IMR-90 (cell line): ENCODE data around the gene PMM2. TPM values are rescaled to one million over a fixed set of nuclear protein-coding genes. Genes with fewer than 3 reads are reported as not detected.

Experiments
- ATAC-seq: fragments of 200-7000 bp; cut with Tn5 transposase; 2 replicates; pipeline ENCODE4 v1.9.1; 2020; ENCODE audit warnings: low read depth, mild to moderate bottlenecking, moderate library complexity
- BruUV-seq: library from RNA; stranded (reverse); fragments of 400-500 nt; replicated peaks from 2 replicates; lab custom pipeline; 2021; lab: Mats Ljungman, UMichigan
- CTCF ChIA-PET: fragments of 300-600 bp; formaldehyde crosslinking; extraction: SDS; loops from one replicate; lab custom pipeline; 2021; ENCODE audit warnings: antibody characterized with exemption; lab: Yijun Ruan, JAX
- POLR2A ChIA-PET: fragments of 300-600 bp; sonication (Branson Sonifier 250); formaldehyde crosslinking; loops from one replicate; lab custom pipeline; 2022; ENCODE audit warnings: antibody characterized with exemption; ENCODE audit not compliant: unreplicated experiment; lab: Charles Lee
- DNase-seq: peaks from one replicate; pipeline ENCODE4 v3.0.0; 2013
- H2AFZ ChIP-seq: replicated peaks from 2 replicates; pipeline ENCODE3; 2013; ENCODE audit warnings: low read length, mild to moderate bottlenecking; ENCODE audit not compliant: poor library complexity
- H2AK5ac ChIP-seq: 2 replicates; pipeline ENCODE4 v1.6.1; 2013; ENCODE audit warnings: low read depth, low read length, inconsistent platforms
- H2AK9ac ChIP-seq: replicated peaks from 2 replicates; pipeline ENCODE3; 2013; ENCODE audit warnings: mild to moderate bottlenecking, low read depth, low read length, moderate library complexity; ENCODE audit not compliant: poor library complexity
- H2BK120ac ChIP-seq: 2 replicates; pipeline ENCODE4 v1.6.1; 2013; ENCODE audit warnings: low read depth, low read length, inconsistent platforms
- H2BK15ac ChIP-seq: 3 replicates; pipeline ENCODE4 v1.6.1; 2013; ENCODE audit warnings: low read depth, low read length, inconsistent platforms
- H2BK20ac ChIP-seq: 2 replicates; pipeline ENCODE4 v1.6.1; 2013; ENCODE audit warnings: low read depth, mild to moderate bottlenecking, inconsistent platforms, low read length, moderate library complexity
- H2BK5ac ChIP-seq: 2 replicates; pipeline ENCODE4 v1.6.1; 2013; ENCODE audit warnings: mild to moderate bottlenecking, low read depth, low read length, inconsistent platforms; ENCODE audit not compliant: poor library complexity, severe bottlenecking
- H3K14ac ChIP-seq: replicated peaks from 2 replicates; pipeline ENCODE4 v1.6.1; 2013; ENCODE audit warnings: low read depth, low read length, inconsistent platforms
- H3K18ac ChIP-seq: 2 replicates; pipeline ENCODE4 v1.6.1; 2013; ENCODE audit warnings: low read depth, low read length, control low read depth
- H3K23ac ChIP-seq: 2 replicates; pipeline ENCODE4 v1.6.1; 2013; ENCODE audit warnings: low read depth, low read length, inconsistent platforms
- H3K27ac ChIP-seq: 2 replicates; pipeline ENCODE4 v1.5.1; 2013; ENCODE audit warnings: mild to moderate bottlenecking, control low read depth, low read length; ENCODE audit not compliant: insufficient read depth
- H3K27me3 ChIP-seq: 2 replicates; pipeline ENCODE4 v1.6.1; 2013; ENCODE audit warnings: low read length; ENCODE audit not compliant: control insufficient read depth, insufficient read depth
- H3K36me3 ChIP-seq: 2 replicates; pipeline ENCODE4 v1.6.1; 2013; ENCODE audit warnings: low read length, mixed read lengths; ENCODE audit not compliant: control insufficient read depth, insufficient read depth
- H3K4ac ChIP-seq: 2 replicates; pipeline ENCODE4 v1.6.1; 2013; ENCODE audit warnings: low read depth, low read length, inconsistent platforms
- H3K4me1 ChIP-seq: 2 replicates; pipeline ENCODE4 v1.6.1; 2013; ENCODE audit warnings: low read length, mixed read lengths; ENCODE audit not compliant: control insufficient read depth, insufficient read depth
- H3K4me2 ChIP-seq: 2 replicates; pipeline ENCODE4 v1.6.1; 2013; ENCODE audit warnings: low read depth, mild to moderate bottlenecking, control low read depth, low read length, moderate library complexity
- H3K4me3 ChIP-seq: 2 replicates; pipeline ENCODE4 v1.5.1; 2013; ENCODE audit warnings: low read depth, mild to moderate bottlenecking, control low read depth, low read length, moderate library complexity; ENCODE audit not compliant: insufficient read depth
- H3K56ac ChIP-seq: 2 replicates; pipeline ENCODE4 v1.6.1; 2013; ENCODE audit warnings: low read length, inconsistent platforms; ENCODE audit not compliant: insufficient read depth; ENCODE audit errors: extremely low read depth
- H3K79me1 ChIP-seq, 2 experiments: 2 replicates each; pipeline ENCODE4 v1.6.1; 2013; ENCODE audit warnings: low read length in 2 of 2, inconsistent platforms in 1 of 2, low read depth in 1 of 2
- H3K9ac ChIP-seq: 2 replicates; pipeline ENCODE4 v1.6.1; 2013; ENCODE audit warnings: low read depth, low read length, control low read depth
- H3K9me1 ChIP-seq: 2 replicates; pipeline ENCODE4 v1.6.1; 2013; ENCODE audit warnings: low read length, inconsistent platforms; ENCODE audit not compliant: insufficient read depth
- H3K9me3 ChIP-seq: 2 replicates; pipeline ENCODE4 v1.6.1; 2013; ENCODE audit warnings: low read length; ENCODE audit not compliant: control insufficient read depth, insufficient read depth
- H4K20me1 ChIP-seq: 2 replicates; pipeline ENCODE4 v1.6.1; 2013; ENCODE audit warnings: low read length, inconsistent platforms; ENCODE audit not compliant: insufficient read depth
- H4K5ac ChIP-seq: 2 replicates; pipeline ENCODE4 v1.6.1; 2013; ENCODE audit warnings: mild to moderate bottlenecking, low read depth, low read length, control low read depth
- H4K8ac ChIP-seq, 2 experiments: 2 replicates each; pipeline ENCODE4 v1.6.1; 2013; ENCODE audit warnings: low read depth in 2 of 2, low read length in 2 of 2, control low read depth in 1 of 2, inconsistent platforms in 1 of 2
- H4K91ac ChIP-seq: 2 replicates; pipeline ENCODE4 v1.6.1; 2013; ENCODE audit warnings: low read depth, low read length, inconsistent platforms; ENCODE audit not compliant: insufficient read depth
- RFX5 ChIP-seq: IDR thresholded peaks from 2 replicates; pipeline ENCODE4 v1.8.0; 2012; ENCODE audit warnings: low read depth, mild to moderate bottlenecking, low read length, moderate library complexity
- WGBS, 2 experiments: methylation state at CpG; one replicate each; pipeline versions ENCODE4 v1.1.5 to v1.1.7; 2013; ENCODE audit warnings: missing lambda C conversion rate in 2 of 2; ENCODE audit not compliant: insufficient read length in 1 of 2; ENCODE audit errors: extremely low coverage in 2 of 2; 5-methylcytosine and 5-hydroxymethylcytosine counted together
- dilution Hi-C: fragments of 300-500 bp; cut with HindIII; formaldehyde crosslinking; loops from one replicate; pipeline ENCODE4 v1.14.3; 2018; ENCODE audit warnings: low sequenced_read_pairs; ENCODE audit not compliant: unreplicated experiment
- in situ Hi-C: fragments of 300-500 bp; cut with MboI; formaldehyde crosslinking; loops from 3 replicates; pipeline ENCODE4 v1.14.3; 2019; ENCODE audit warnings: low sequenced_read_pairs, inconsistent platforms, mixed read lengths
- intact Hi-C: fragments of 100-400 bp; cut with micrococcal nuclease; formaldehyde crosslinking; loops from 2 replicates; pipeline ENCODE4 v1.10.0; 2022
- polyA plus RNA-seq, 3 experiments: library from polyadenylated mRNA; depleted of rRNA; stranded (reverse); fragments of >200 nt; gene quantifications; 2 replicates each; pipeline ENCODE4 v1.2.3, GENCODE V29; 2012; ENCODE audit warnings: low replicate concordance in 1 of 3
- total RNA-seq: library from RNA; depleted of rRNA; stranded (reverse); fragments of >200 nt; gene quantifications from 2 replicates; pipeline ENCODE4 v1.2.3, GENCODE V29; 2012

Gene PMM2
- total and polyA plus RNA-seq, 2 of the 4 experiments (the other 2 are of a cell fraction), result 25.8 to 38.9 TPM

DNA sequence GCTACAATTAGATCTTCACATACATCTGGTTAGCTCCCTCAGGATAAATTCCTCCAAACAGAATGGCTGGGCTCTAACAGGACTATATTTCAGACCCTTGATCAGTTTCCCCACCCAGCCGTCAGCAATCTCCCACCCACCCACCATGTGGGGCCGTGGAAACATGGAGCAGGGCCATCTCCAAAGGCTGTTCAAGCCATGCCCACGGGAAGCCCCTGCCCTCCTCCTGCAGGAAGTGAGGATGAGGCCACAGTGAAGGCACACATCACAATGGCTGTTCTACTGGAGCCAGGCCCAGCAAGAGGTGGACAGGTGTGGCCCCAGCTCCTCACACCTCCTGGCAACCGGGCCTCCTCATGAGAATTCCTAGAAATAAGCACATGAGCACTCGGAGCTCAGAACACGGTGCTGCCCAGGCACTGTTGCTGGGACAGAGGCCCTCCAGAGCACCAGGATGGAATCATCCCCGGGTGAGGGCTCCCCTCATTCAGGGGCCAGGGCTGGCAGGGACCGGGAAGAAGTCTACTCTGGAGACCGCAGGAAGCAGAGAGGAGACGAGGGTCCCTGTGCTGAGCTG, 84.5 kb downstream of the PMM2 start, which contains the start of gene LITAFD:
TSS of gene LITAFD (plus strand) at position 311 of the 577 bp plus-strand sequence. CDS start 2,005 bp downstream, outside the sequence.
- Histone ChIP-seq H3K4me1 (peaks cover 38% of the 10 kb centered on the region), H4K91ac (peak within 1 kb of the TSS; percentile 32), H2BK120ac (no peak within 1 kb of the TSS), H3K23ac (no peak within 1 kb of the TSS), H3K27ac (no peak within 1 kb of the TSS), H4K8ac (no peak within 1 kb of the TSS), H2AFZ (no peak within 1 kb of the TSS), H4K20me1 (peaks cover 22% of the 10 kb centered on the region), H2BK15ac (no peak within 1 kb of the TSS), H3K9me1 (peaks cover 32% of the 10 kb centered on the region), H2BK20ac (no peak within 1 kb of the TSS; the same call in none of the 2 replicates), H3K27me3 (no peaks in the 10 kb centered on the region), H3K18ac (no peak within 1 kb of the TSS), H3K4ac (peak within 1 kb of the TSS; percentile 57; the same call in 1 of the 2 replicates), H3K14ac (no peak within 1 kb of the TSS), H3K36me3 (no peaks in the 10 kb centered on the region), H3K4me3 (no peak within 1 kb of the TSS), H3K9me3 (no peaks in the 10 kb centered on the region), H3K56ac (no peak within 1 kb of the TSS), H2AK9ac (no peak within 1 kb of the TSS), H3K4me2 (no peak within 1 kb of the TSS), H4K5ac (no peak within 1 kb of the TSS), H3K79me1 (peaks cover 1 to 29% of the 10 kb centered on the region in 2 experiments; a peak in 2 of 4 replicates), H3K9ac (no peak within 1 kb of the TSS), H2AK5ac (peak within 1 kb of the TSS; percentile 60; the same call in 1 of the 2 replicates), H2BK5ac (no peak within 1 kb of the TSS)
- DNase-seq (no peak), ATAC-seq (no peak)
- ChIA-PET CTCF (no interaction called here), POLR2A (interaction anchor here (0.6 kb wide), 1 partner anchor 221 kb away, joined by 6 read pairs; no protein-coding TSS in a partner anchor)
- 73% methylated on average over 6 of the region's 10 CpGs; no CpG with 5 or more reads in 1 of the 2 experiments for WGBS, 2 experiments
- dilution Hi-C loops (no loop called here), intact Hi-C loops (loop anchor here (10.0 kb wide), 1 partner anchor 63 kb away; no protein-coding TSS in a partner anchor), in situ Hi-C loops (loop anchor here (5.0 kb wide), 2 partner anchors 225 to 315 kb away; no protein-coding TSS in a partner anchor)
- no peak for TF ChIP-seq RFX5
- BruUV-seq, result no TSS peak
